GM21381 (cell line): ENCODE data around the gene MAOA.

Experiments
- ATAC-seq: cut with Tn5 transposase; IDR thresholded peaks from one replicate; pipeline ENCODE4 v1.9.1; 2021; ENCODE audit warnings: mild to moderate bottlenecking, moderate library complexity; ENCODE audit not compliant: unreplicated experiment

The MAOA gene

DNA sequence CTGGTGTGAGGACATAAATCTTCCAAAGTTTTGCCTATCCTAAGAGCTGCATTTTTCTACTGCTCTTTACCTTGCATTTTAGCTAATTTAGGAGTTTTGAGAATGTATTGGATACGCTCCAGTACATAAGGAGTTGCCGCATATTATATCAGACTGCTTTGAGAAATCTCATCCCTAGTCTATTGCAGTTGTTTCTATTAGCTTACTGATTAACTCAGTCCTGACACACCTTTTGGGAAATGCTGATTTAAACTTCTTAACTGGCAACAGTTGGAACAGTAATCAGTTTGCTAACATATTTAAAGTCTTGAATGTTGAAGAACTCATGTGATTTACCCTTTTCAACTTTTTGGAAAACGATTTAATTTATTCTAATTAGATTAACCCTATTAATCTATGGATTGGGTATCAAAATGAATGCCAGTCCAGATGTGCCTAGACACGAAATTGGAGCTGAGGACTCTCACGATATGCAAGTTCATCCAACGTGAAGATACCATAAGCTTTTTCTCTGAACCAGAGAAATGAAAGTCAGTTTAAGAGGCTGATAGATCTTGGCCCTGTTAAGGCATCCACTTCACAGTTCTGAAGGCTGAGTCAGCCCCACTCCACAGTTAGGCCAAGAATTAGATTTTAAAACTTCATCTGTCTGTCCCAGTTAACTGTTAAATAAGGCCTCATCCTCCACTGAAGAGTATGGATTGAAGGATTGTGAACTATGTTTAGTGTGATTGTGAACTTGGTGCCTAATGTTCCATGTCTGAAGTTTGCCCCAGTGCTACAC is 90.0 kb downstream of the MAOA start:
- ATAC-seq: no peak

DNA sequence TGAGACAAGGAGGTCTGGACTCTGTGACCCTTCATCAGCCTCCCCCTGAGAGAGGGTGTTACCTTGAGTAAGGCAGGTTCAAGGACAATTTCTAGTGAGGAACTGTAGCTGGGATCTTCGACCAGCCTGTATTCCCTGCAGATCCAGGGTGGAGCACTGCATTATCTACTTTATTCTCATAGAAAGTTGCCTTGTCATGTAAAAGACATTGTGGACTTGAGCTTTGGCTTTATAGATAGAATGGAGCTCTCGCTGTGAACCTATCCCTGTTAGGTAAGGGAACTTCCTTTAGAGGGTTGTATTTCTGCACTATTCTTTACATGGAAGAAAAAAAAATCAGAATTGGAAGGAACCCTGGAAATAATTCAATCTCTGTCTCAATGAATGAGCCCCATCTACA is 91.4 kb downstream of the MAOA start:
- ATAC-seq: no peak

GRCh38 chrX:43750248-43750676 is 94.2 kb downstream of the MAOA start:
- no peak for ATAC-seq

- ATAC-seq: no peak
These were observed 97.5 kb downstream of the MAOA start for GRCh38 chrX:43753637-43754036.

GRCh38 chrX:43756076-43756475 is 100.0 kb downstream of the MAOA start:
- no peak for ATAC-seq

DNA sequence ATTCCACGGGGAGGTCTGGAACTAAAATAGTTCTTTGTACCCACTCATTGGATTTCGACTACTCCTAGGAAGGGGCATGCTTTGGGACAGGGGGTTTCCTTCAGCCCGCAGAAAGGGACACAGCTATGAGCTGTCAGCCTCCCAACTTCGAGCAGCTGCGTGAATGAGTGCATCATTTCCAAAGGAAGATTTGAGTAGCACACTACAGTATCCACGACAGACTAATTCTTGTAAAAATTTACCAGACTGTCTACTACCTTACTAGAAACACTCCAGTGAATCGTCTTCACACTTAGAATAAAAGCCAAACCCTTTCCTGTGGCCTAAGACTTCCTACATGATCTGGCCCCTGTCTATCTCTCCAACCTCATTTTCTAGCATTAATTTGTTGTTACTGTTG is 101.9 kb downstream of the MAOA start:
- no peak for ATAC-seq

DNA sequence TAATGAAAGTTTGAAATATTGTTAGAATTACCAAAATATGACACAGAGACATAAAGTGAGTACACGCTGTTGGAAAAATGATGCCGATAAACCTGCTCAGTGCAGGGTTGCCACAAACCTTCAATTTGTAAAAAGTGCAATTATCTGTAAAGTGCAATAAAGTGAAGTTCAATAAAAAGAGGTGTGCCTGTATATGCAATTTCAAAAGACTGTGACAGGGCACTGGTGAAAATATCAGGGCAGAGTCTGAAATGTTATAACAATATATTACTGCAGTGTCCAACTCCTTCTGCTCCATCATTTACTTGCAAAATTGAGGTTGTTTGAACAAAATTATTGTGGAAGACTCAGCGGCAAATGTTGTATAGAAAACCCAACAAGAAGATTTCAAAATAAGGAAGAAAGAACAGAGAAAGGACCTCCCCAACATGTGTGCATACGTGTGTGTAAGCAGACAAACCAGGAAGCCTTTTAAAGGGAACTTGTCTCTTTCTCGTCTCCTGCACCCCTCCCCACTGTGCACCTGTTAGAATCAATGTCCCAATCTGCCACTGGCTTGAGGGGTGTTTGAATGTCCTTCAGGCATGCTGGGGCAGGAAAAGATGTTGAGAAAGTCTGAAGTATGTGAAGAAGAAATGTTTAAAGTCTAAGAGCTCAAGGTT is 130.0 kb downstream of the MAOA start:
- ATAC-seq: no peak
